ENCODE data around the gene IL11RA.
A peak's percentile ranks its signal among the peaks of the same experiment; 100 is the strongest.
"Not testable (repeated sequence)": the region's sequence is repeated elsewhere in the genome, so short reads cannot be mapped to it uniquely, and the experiment has no call there.

Gene IL11RA

GRCh38 chr9:34630402-34631154 is 21.4 kb upstream of the IL11RA start:
- no peak for FAIRE-seq

GRCh38 chr9:34633166-34633565 is 18.8 kb upstream of the IL11RA start:
- no peak for FAIRE-seq

- peak; percentile 38 for FAIRE-seq
Measured at GRCh38 chr9:34633851-34634550, 18.0 kb upstream of the IL11RA start.

- no peak for FAIRE-seq
Measured at GRCh38 chr9:34634551-34635248, 17.3 kb upstream of the IL11RA start.

- no peak for FAIRE-seq
Measured at GRCh38 chr9:34635556-34635955, 16.4 kb upstream of the IL11RA start.

- no peak for FAIRE-seq
Measured at GRCh38 chr9:34636791-34637355, 15.1 kb upstream of the IL11RA start.

- FAIRE-seq, result no peak
Measured at GRCh38 chr9:34637356-34638137, 14.4 kb upstream of the IL11RA start, which contains the start of gene SIGMAR1. TSS of gene SIGMAR1 (minus strand) at chr9:34637787. CDS start at chr9:34637697, 90 bp downstream.

- FAIRE-seq, result no peak
Measured at GRCh38 chr9:34638138-34638445, 13.9 kb upstream of the IL11RA start.

GRCh38 chr9:34639322-34639721 is 12.7 kb upstream of the IL11RA start:
- FAIRE-seq, result not testable (repeated sequence)

- FAIRE-seq, result no peak
Measured at GRCh38 chr9:34642679-34643078, 9.3 kb upstream of the IL11RA start.

- no peak for FAIRE-seq
Measured at GRCh38 chr9:34644766-34645314, 7.1 kb upstream of the IL11RA start.

- FAIRE-seq, result no peak
Measured at GRCh38 chr9:34646211-34647083, 5.5 kb upstream of the IL11RA start, which contains the start of gene GALT. TSS of gene GALT (plus strand) at chr9:34646675. CDS start at chr9:34646705, 30 bp downstream.

GRCh38 chr9:34647084-34647403 is 4.9 kb upstream of the IL11RA start:
- no peak for FAIRE-seq

- FAIRE-seq, result no peak
Measured at GRCh38 chr9:34647651-34648050, 4.3 kb upstream of the IL11RA start.

GRCh38 chr9:34648673-34649072 is 3.3 kb upstream of the IL11RA start:
- FAIRE-seq, result no peak

- no peak for FAIRE-seq
Measured at GRCh38 chr9:34650816-34651215, 1.2 kb upstream of the IL11RA start.

GRCh38 chr9:34651321-34651720 is 664 bp upstream of the IL11RA start:
- no peak for FAIRE-seq

GRCh38 chr9:34652602-34653000 is 616 bp downstream of the IL11RA start:
- no peak for FAIRE-seq

- FAIRE-seq, result no peak
Measured at GRCh38 chr9:34653151-34654072, 1.4 kb downstream of the IL11RA start.

GRCh38 chr9:34654323-34655051 is 2.5 kb downstream of the IL11RA start:
- no peak for FAIRE-seq

Data from TTC549 (cell line).